HG02759 (cell line): ENCODE results near the gene ZACN.

ENCODE experiments used
- ATAC-seq: cut with Tn5 transposase; IDR thresholded peaks from one replicate; pipeline ENCODE4 v1.9.1; 2021; ENCODE audit warnings: mild to moderate bottlenecking, moderate library complexity; ENCODE audit not compliant: unreplicated experiment

ZACN gene

DNA sequence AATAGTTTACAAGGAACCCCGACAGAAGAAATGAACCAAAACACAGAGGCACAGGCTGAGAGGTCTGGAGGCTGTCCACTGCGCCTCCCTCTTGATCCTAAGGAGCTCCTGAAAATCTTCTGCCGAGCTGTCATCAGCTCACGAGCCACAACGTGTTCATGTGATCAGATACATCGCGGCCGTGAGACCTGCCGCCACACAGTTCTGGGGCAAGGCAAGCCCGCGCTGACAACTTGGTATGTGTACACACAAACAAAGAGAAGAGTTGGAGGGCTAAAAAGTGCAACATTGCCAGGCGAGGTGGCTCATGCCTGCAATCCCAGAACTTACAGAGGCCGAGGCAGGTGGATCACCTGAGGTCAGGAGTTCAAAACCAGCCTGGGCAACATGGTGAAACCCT, 17.0 kb downstream of the ZACN start:
- ATAC-seq = no peak

DNA sequence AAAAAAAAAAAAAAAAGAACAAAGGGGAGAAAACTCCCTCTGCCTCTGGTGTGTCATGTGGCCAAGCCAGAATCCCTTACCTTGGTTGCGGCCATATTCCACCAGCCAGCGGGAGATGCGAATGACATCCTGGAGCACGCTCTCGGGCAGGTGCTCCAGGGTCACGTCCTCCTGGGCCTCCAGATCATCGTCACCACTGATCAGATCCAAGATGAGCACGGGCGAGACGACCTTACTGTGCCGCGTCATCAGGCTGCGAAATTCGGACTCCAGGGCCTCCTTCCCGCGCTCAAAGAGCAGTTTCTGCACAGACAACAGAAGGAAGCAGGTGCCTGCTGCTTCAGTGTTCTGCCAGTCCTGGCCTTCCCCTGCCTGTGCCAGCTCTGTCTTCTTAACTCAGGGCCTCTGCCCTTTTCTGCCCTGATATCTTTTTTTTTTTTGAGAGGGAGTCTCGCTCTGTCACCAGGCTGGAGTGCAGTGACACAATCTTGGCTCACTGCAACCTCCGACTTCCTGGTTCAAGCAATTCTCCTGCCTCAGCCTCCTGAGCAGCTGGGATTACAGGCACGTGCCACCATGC, 18.8 kb downstream of the ZACN start:
- ATAC-seq = no peak

DNA sequence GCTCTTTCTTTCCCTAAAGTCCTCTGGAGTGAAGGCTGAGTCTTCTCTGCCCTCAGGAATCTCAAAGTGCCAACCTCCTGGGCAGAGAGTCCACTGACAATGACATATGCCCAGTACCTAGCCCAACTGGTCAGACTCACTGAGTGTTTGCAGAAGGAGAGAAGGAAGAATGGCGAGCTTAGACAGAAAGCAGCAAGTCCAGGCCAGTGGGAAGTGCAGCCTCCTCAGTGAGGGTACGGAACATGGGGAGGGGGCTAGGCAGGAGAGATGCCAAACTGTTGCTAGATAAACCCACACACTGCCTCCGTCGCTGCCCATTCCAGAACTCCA, 23.9 kb downstream of the ZACN start:
- no peak for ATAC-seq

DNA sequence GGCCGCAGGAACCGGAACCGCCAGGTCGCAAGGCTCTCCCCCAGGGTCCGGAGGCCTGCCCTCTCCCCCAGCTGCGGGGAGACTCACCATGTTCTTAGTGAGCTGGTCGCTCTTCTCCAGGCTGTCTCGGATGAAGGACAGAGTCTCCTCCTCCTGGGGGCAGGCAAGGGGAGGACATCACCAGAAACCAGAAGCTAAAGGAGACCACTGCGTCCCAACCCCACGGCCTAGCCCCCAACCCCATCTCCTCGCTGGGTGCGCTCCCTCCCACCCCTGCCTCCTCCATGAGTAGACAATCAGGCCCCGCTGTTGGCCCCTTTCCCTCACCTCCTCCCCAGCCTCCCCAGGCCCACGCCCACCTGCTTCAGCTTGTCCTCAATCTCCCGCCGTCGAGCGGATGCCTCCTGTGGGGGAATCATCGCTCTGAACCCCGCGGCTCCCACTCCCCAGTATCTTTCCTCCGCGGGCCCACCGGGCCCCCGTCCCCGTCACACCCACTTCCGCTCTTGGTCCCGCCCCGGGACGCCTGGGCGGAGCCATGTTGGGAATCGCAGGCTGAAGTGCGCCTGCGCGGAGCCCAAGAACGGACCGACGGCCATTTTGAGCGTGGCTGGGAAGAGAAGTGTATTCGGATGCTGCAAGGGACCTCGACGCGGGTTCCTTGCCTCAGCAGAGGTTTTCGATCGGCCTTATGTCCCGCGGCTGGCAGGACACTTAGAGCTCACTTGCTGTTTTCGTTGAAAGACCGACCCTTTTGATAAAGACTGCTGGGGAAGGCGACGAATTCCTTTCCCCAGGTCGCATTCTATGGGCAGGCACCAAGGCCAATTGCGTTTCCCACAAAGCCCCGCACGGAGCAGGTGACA, 24.5 kb downstream of the ZACN start, which contains the start of gene EXOC7:
EXOC7 (minus strand) TSS at position 514 of the 866 bp plus-strand sequence; CDS start at position 419, 95 bp downstream.
- peak; percentile 90 for ATAC-seq

DNA sequence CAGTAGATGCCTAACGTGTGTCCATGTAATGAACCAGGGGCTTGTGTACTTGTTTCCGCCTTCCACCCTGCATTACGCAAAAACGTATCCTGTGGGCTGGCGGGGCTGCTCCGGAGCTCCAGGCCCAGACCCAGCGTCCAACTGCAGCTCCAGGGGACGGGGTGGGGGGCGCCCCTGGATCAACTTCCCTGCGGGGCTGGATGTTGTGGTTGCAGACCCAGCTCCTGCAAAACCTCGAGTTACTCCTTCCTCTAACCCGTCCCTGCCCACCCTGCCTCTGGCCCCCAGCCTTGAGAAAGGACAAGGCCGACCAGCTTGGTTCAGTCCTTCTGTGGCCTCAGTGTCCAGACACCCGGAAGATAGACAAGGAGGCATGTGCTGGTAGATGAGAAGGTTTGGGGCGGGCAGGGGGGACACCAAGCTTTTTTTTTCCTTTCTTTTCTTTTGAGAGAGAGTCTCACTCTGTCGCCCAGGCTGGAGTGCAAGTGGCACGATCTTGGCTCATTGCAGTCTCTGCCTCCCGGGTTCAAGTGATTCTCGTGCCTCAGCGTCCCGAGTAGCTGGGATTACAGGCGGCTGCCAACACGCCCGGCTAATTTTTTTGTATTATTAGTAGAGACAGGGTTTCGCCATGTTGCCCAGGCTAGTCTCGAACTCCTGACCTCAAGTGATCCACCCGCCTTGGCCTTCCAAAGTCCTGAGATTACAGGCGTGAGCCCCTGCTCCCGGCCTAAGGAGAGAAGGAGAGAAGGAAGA, 25.3 kb downstream of the ZACN start:
- no peak for ATAC-seq

DNA sequence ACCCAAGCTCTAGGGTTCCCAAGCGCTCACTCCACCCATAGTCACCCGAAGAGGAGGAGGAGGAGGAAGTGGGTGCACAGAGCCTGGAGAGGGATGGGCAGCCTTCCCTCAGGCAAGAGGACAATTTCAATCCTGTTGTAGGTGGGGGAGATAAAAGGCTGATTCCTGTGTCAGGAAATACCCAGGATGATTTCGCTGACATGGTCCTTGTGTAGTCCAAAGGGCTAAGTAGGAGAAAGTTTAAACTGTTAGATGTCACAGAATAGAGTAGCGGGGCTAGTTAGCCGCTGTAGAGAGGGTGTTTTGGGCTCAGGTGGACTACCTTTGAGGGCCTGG, 25.9 kb downstream of the ZACN start:
- no peak for ATAC-seq

DNA sequence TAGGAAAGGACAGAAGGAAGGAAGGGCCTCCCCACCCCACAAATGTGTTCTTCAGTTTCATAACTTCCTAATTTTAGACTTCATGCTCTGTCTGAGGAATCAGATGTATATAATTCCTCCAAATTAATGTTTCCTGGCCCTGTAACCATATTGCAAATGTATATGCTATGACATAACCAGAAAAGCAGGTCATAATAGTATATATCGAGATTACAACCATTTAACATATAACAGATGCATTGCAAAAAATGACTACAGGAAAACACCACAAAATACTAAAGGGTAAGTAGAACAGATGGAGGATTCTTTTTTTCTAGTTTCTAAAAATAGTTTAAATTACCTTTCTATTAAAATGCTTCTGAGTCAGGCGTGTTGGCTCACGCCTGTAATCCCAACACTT, 27.7 kb downstream of the ZACN start:
- no peak for ATAC-seq

DNA sequence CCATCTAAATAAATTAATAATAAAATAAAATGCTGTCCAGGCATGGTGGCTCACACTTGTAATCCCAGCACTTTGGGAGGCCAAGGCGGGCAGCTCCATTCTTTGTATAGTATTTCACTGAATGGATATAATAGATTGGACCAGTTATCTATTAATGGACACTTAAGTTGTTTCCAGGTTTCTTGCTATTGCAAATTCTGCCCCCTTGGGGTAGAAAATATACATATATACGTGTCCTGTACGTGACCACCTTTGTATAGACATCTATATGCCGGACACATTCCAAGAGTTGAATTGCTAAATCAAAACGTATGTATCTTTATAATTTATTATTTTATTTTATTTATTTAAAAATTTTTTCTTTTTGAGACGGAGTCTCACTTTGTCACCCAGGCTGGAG, 28.5 kb downstream of the ZACN start:
- no peak for ATAC-seq

DNA sequence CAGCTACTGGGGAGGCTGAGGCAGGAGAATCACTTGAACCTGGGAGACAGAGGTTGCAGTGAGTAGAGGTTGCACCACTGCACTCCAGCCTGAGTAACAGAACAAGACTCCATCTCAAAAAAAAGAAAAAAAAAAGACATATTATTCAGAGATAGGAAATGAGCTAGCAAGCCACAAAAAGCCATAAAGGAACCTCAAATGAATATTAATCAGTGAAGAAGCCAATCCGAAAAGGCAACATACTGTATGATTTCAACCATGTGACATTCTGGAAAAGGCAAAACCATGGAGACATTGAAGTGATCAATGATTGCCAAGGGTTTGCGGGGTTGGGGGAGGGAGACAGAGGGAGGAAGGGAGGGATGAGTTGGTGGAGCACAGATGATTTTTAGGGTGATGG, 33.0 kb downstream of the ZACN start:
- ATAC-seq = no peak

DNA sequence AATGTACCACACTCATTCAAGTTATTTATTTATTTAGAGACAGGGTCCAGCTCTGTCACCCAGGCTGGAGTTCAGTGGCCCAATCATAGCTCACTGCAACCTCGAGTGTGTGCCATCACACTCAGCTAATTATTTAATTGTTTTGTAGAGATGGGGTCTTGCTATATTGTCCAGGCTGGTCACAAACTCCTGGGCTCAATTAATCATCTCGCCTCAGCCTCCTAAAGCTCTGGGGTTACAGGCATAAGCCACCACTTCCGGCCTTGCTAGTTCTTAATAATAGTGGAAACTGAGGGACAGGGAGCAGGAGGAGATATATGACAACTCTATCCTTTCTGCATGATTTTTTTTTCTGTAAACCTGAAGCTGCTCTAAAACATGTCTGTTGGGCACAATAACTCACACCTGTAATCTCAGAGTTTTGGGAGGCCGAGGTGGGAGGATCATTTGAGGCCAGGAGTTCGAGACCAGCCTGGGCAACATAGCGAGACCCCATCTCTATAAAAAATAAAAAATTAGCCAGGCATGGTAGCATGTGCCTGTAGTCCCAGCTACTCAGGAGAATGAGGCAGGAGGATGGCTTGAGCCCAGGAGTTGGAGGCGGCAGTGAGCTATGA, 36.3 kb downstream of the ZACN start:
- ATAC-seq = no peak

DNA sequence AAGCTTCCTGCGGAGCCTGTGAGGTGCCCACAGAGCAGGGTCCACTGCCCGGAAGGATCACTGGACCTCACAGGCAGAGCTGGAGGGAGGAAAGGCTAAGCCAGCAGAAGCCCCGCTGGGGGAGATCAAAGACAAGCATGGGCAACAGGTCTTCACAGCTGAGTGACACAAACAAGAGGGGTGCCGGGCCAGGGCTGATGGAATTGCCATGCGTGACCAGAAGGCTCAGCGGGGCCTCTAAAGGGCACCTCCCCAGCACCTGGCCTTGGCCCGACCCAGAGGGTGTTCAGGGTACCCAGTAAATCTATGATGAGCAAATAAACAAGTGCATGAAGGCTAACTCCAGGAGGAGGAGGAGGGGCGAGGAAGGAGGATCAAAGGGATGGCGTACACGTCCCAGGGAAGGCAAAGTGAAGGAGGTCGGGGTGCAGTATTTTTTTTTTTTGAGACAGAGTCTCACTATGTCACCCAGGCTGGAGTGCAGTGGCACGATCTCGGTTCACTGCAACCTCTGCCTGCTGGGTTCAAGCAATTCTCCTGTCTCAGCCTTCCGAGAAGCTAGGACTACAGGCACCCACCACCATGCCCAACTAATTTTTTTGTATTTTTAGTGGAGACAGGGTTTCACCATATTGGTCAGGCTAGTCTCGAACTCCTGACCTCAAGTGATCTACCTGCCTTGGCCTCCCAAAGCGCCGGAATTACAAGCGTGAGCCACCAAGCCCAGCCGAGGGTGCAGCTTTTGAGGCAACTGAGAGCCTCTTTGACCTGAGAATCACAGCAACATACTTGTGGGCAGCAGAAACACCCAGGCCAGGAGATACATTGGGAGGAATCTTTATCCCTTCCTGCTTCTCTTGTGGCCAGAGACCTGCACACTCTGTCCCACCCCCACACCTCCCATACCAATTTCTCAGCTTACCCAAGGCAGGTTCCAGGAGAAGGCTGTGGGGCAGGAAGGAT, 40.7 kb downstream of the ZACN start:
- no peak for ATAC-seq

DNA sequence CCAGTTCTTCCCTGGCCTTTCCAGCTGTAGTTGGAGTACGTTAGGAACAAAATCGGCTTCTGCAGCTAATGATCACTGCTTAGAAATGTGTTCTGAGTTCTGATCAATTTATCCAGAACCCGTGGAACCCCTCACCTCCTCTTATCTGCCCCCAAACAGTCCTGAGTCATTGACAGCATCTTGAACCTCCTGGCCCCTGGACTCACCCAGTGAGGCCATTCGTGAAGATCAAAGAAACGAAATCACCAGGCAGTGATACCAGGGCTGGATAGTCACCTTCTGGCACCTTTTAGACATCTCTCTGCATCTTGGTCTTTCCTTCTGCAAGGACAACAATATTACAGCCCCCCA, 41.7 kb downstream of the ZACN start:
- ATAC-seq = no peak

DNA sequence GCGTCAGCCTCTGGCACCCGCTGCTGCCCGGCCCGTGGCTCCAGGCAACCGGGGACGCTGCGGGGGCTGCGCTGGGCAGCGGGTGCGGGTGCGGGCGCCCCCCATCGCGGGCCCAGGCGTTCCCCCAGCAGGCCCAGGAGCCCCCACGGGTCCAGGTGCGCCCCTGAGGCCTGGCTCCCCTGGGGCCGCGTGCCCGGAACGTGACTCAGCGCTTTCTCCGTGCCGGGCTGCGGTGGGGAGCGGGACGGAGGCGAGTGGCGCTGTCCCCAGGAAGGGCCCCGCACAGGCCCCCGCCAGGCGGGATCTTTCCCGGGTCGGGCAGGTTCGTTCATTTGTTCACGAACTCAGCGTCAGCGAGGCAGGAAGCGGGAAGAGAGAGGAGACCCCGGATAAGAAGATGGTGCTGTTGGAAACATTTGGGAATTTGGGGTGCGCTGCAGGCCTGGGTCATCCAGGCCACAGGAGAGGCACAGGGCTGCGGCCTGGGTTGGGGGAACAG, 43.0 kb downstream of the ZACN start:
- no peak for ATAC-seq

DNA sequence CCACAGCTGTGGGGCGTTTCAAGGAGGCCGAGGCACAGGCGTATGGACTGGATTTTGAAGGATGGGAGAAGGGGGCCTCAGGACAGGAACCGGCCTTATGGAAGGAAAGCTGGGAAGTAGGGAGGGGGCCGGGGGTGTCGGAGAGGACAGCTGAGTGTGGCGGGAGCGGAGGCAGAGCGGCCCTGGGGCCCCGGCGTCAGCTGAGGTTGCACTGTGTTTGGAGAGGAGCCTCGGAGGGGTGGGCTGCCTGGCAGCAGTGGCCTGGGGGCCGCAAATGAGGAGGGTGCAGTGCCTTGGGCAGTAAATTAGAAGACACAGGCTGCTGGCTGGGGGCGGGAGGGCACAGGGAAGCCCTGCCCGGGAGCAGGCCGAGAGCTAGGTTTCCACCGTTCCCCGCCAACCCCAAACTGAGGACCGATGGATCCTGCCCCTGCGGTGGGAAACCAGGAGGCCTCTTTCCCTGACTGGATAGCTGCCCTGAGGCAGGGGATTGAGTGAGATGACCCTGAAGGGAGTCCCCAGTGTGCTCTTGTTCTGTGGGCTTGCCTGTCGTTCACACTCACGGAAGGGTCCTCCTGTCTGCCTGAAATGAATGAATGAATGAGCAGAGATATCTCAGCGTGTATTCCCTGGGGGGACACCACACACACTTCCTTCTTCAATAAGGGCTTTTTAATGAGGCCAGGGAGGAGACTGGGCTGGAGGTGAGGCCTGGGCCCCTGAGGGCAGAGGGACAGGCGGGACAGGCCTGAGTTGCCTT, 43.6 kb downstream of the ZACN start:
- no peak for ATAC-seq

DNA sequence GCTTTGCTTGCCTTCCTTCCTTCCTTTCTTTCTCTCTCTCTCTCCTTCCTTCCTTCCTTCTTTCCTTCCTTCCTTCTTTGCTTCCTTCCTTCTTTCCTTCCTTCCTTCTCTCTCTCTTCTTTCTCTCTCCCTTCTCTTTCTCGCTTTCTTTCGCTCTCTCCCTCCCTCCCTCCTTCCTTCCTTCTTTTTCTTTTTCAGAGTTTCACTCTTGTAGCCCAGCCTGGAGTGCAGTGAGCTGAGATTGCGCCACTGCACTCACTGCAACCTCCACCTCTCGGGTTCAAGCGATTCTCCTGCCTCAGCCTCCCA, 44.2 kb downstream of the ZACN start:
- no peak for ATAC-seq

DNA sequence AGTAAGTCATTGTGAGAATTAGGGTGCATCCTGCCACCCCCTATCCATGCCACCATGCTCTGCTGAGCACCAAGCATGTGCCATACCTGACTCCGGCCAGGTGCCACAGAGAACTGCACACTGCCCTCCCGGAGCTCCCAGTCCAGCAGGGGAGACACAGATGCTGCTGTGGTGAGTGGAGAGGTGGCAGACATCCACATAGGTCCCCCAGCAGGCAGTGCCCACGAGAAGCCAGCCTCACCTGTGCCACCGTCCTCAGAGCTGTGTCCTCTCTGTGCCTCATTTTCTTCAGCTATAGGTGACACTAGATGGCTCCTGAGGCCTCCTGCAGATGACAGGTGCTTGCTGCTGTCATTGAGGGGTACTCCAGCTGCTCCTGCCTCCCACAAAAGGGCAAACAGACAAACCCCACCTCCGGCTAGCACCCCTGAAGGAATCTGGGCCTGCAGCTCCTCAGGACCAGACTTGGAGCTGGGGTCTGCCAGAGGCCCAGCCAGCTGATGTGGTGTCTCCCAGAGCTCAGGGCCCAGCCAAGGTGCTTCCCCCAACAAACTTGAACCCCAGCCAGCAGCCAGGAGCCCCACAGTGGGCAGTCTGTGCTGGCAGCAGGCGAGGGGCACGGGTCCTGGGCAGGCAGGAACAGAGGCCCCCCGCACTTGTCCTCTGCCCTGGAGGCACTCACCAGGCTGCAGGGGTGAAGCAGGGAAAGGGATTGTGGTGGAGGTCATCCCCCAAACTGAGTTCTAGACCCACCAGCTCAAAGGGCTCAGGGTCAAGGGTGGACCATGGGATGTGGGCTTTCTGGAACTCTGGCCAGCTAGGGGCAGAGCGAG, 45.0 kb downstream of the ZACN start:
- no peak for ATAC-seq

DNA sequence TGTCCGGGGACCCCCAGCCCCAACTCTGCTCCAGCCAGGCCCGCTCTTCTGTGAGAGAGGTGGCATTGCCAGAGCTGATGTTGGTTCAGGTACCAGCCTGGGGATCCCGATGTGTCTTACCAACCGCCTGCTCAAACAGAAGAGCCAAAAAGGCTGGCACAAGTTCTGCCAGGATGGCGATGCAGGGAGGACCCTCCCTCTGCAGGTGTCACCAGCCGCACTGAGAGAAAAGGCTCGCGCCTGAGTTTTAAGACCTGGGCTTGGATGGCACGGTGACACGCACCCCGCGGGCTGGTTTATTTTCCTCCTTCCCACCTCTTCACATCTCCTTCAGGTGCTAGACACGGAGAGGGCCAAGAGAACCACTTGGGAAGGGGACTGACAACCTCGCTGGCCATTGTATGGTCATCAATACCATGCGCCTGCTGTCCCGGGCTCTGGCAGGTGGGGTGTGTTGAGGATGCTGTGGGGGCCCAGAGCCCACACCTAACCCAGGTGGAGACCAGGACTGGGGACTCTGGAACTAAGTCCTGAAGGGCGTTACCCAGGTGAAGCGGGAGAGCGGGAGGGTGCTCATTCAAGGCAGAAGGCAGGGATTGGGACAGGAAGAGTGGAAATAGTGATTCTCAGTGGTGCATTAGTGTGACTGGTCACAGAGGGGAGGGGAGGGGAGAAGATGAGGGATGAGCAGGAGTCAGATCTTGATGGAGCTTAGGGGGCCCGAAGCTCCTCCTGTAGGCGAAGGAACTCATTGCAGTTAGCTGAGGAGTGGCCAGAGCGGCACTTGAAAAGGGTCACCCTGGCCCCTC, 45.8 kb downstream of the ZACN start:
- no peak for ATAC-seq

DNA sequence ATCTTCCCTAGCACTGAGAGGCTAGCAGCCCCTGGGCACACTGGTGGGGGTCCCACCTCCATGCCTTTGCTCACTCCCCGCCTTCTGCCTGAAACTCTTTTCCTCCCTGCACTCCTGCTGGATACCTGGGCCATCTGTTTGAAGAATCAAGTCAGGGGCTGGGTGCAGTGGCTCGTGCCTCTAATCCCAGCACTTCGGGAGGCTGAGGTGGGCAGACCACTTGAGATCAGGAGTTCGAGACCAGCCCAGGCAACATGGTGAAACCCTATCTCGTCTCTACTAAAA, 46.4 kb downstream of the ZACN start:
- no peak for ATAC-seq
